HepG2 (cell line): Measurements from ENCODE around the gene ITIH1. TPM values are rescaled to one million over a fixed set of nuclear protein-coding genes. Genes with fewer than 3 reads are reported as not detected.

Experiments
- AGO1 ChIP-seq: fragments of 200-400 bp; formaldehyde crosslinking; IDR thresholded peaks from 2 replicates; pipeline ENCODE4 v1.6.1; 2017; ENCODE audit warnings: mild to moderate bottlenecking, low read depth, low read length, moderate library complexity; ENCODE audit not compliant: poor library complexity, severe bottlenecking
- CHD4 ChIP-seq: fragments of 200-600 bp; sonication (generic); IDR thresholded peaks from 2 replicates; pipeline ENCODE4 v1.7.0; 2017; ENCODE audit warnings: mild to moderate bottlenecking, low read length, borderline replicate concordance
- TBX3 ChIP-seq: fragments of 450-650 bp; IDR thresholded peaks from 2 replicates; pipeline ENCODE4 v1.6.1; 2017; ENCODE audit warnings: antibody characterized with exemption, mild to moderate bottlenecking, inconsistent platforms, borderline replicate concordance
- TEAD2 ChIP-seq: sonication (generic); formaldehyde crosslinking; IDR thresholded peaks from 2 replicates; pipeline ENCODE4 v1.9.0; 2021; ENCODE audit warnings: missing genetic modification reagents
- TOPORS ChIP-seq: sonication (generic); formaldehyde crosslinking; IDR thresholded peaks from 2 replicates; pipeline ENCODE4 v1.8.0; 2023; ENCODE audit warnings: mild to moderate bottlenecking, missing genetic modification reagents
- ZBTB7B ChIP-seq: sonication (generic); formaldehyde crosslinking; IDR thresholded peaks from 2 replicates; pipeline ENCODE4 v1.4.0; 2020; ENCODE audit warnings: missing genetic modification reagents
- ZFP41 ChIP-seq: sonication (generic); formaldehyde crosslinking; IDR thresholded peaks from 2 replicates; pipeline ENCODE4 v1.4.0; 2020; ENCODE audit warnings: mild to moderate bottlenecking, missing genetic modification reagents, borderline replicate concordance
- ZNF746 ChIP-seq: sonication (generic); formaldehyde crosslinking; IDR thresholded peaks from 2 replicates; pipeline ENCODE4 v1.8.0; 2022; ENCODE audit warnings: mild to moderate bottlenecking, missing genetic modification reagents
- polyA plus RNA-seq, 8 experiments: library from polyadenylated mRNA; depleted of rRNA in 3 of 8; stranded (reverse) in 7 of 8; unstranded in 1 of 8; fragments of >200 nt; fragmentation: Illumina TruSeq in 4 of 8; extraction: Trizol in 4 of 8; gene quantifications; 2 replicates each; pipeline versions ENCODE4 v1.2.1 to v1.2.3, GENCODE V29; 2011 to 2016; ENCODE audit warnings: low read depth in 4 of 8, missing spikeins in 1 of 8, mixed read lengths in 1 of 8; ENCODE audit not compliant: insufficient read depth in 1 of 8
- total RNA-seq, 5 experiments: library from RNA; depleted of rRNA; stranded (reverse); fragments of >200 nt; fragmentation: Illumina TruSeq; extraction: Trizol; gene quantifications; 2 replicates each; pipeline ENCODE4 v1.2.3, GENCODE V29; 2016; ENCODE audit warnings: low read depth in 1 of 5
- TF ChIP-seq, protein P1 (sequence below): sonication (generic); formaldehyde crosslinking; IDR thresholded peaks from 2 replicates; pipeline ENCODE4 v1.9.0; 2021; ENCODE audit warnings: mild to moderate bottlenecking, missing genetic modification reagents
- TF ChIP-seq, protein P2 (sequence below): sonication (generic); formaldehyde crosslinking; IDR thresholded peaks from 2 replicates; pipeline ENCODE4 v1.4.0; 2020; ENCODE audit warnings: mild to moderate bottlenecking, missing genetic modification reagents
- TF ChIP-seq, protein P3 (sequence below): sonication (generic); formaldehyde crosslinking; IDR thresholded peaks from 2 replicates; pipeline ENCODE4 v1.5.0; 2020; ENCODE audit warnings: missing genetic modification reagents

ITIH1 gene
- total and polyA plus RNA-seq, 2 of the 13 experiments (the other 11 are each of a cell fraction or from before 2014, with no cell fraction given), result 12.3 to 19.6 TPM

DNA sequence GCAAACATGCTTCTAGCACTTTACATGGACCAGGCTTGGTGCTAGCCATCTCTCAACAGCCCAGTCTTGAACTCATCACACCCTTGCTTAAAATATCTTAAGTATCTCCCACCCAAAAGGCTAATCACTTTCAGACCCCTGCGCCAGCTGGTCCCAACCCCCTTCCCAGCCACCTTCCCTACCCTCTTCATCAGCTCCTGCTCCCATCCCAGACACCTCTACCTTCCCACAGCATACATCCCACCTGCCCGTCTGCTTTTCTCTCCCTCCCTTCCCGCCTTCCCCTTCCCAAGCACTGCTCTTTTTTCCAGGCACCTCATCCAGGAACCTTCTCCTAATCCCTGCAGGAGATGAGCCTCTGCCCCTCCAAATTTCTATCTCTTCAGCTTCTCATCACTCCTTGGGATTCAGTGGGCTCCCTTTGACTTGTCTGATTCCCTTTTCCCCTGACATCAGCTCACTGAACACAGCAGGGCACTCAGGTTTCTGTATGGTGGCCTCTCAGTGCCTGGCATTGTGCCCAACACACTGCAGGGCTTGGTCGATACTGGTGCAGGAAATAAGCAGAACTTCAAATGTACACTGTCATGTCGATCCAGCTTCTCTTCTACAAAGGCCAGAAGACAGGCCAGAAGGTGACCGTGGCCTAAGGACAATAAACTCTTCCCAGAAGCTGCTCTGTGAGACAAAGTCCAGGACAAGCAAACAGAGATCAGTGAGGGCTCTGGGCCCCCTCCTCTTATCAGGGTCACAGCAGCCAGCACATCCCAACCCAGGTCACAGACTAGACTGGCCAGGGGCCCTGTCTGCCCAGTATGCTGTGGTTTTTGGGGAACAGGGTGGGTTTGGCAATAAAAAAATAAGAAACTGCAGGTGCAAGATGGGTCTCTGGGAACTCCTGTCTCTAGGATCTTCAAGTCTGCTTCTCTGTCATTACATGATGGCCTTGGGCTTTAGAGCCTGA is 2.2 kb upstream of the ITIH1 start (continued):
- TF ChIP-seq, protein P1, sequence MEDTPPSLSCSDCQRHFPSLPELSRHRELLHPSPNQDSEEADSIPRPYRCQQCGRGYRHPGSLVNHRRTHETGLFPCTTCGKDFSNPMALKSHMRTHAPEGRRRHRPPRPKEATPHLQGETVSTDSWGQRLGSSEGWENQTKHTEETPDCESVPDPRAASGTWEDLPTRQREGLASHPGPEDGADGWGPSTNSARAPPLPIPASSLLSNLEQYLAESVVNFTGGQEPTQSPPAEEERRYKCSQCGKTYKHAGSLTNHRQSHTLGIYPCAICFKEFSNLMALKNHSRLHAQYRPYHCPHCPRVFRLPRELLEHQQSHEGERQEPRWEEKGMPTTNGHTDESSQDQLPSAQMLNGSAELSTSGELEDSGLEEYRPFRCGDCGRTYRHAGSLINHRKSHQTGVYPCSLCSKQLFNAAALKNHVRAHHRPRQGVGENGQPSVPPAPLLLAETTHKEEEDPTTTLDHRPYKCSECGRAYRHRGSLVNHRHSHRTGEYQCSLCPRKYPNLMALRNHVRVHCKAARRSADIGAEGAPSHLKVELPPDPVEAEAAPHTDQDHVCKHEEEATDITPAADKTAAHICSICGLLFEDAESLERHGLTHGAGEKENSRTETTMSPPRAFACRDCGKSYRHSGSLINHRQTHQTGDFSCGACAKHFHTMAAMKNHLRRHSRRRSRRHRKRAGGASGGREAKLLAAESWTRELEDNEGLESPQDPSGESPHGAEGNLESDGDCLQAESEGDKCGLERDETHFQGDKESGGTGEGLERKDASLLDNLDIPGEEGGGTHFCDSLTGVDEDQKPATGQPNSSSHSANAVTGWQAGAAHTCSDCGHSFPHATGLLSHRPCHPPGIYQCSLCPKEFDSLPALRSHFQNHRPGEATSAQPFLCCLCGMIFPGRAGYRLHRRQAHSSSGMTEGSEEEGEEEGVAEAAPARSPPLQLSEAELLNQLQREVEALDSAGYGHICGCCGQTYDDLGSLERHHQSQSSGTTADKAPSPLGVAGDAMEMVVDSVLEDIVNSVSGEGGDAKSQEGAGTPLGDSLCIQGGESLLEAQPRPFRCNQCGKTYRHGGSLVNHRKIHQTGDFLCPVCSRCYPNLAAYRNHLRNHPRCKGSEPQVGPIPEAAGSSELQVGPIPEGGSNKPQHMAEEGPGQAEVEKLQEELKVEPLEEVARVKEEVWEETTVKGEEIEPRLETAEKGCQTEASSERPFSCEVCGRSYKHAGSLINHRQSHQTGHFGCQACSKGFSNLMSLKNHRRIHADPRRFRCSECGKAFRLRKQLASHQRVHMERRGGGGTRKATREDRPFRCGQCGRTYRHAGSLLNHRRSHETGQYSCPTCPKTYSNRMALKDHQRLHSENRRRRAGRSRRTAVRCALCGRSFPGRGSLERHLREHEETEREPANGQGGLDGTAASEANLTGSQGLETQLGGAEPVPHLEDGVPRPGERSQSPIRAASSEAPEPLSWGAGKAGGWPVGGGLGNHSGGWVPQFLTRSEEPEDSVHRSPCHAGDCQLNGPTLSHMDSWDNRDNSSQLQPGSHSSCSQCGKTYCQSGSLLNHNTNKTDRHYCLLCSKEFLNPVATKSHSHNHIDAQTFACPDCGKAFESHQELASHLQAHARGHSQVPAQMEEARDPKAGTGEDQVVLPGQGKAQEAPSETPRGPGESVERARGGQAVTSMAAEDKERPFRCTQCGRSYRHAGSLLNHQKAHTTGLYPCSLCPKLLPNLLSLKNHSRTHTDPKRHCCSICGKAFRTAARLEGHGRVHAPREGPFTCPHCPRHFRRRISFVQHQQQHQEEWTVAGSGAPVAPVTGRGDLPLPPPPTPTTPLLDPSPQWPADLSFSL (CRISPR knock-in tag), result no peak
- TF ChIP-seq, protein P2, sequence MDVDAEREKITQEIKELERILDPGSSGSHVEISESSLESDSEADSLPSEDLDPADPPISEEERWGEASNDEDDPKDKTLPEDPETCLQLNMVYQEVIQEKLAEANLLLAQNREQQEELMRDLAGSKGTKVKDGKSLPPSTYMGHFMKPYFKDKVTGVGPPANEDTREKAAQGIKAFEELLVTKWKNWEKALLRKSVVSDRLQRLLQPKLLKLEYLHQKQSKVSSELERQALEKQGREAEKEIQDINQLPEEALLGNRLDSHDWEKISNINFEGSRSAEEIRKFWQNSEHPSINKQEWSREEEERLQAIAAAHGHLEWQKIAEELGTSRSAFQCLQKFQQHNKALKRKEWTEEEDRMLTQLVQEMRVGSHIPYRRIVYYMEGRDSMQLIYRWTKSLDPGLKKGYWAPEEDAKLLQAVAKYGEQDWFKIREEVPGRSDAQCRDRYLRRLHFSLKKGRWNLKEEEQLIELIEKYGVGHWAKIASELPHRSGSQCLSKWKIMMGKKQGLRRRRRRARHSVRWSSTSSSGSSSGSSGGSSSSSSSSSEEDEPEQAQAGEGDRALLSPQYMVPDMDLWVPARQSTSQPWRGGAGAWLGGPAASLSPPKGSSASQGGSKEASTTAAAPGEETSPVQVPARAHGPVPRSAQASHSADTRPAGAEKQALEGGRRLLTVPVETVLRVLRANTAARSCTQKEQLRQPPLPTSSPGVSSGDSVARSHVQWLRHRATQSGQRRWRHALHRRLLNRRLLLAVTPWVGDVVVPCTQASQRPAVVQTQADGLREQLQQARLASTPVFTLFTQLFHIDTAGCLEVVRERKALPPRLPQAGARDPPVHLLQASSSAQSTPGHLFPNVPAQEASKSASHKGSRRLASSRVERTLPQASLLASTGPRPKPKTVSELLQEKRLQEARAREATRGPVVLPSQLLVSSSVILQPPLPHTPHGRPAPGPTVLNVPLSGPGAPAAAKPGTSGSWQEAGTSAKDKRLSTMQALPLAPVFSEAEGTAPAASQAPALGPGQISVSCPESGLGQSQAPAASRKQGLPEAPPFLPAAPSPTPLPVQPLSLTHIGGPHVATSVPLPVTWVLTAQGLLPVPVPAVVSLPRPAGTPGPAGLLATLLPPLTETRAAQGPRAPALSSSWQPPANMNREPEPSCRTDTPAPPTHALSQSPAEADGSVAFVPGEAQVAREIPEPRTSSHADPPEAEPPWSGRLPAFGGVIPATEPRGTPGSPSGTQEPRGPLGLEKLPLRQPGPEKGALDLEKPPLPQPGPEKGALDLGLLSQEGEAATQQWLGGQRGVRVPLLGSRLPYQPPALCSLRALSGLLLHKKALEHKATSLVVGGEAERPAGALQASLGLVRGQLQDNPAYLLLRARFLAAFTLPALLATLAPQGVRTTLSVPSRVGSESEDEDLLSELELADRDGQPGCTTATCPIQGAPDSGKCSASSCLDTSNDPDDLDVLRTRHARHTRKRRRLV (CRISPR knock-in tag), result no peak
- peak; percentile 81; the same call in 1 of the 2 replicates for TF ChIP-seq TOPORS (CRISPR knock-in tag)
- no peak for TF ChIP-seq ZFP41 (CRISPR knock-in tag)
- TF ChIP-seq ZNF746 (CRISPR knock-in tag), result peak; percentile 75; the same call in 1 of the 2 replicates
- no peak for TF ChIP-seq TEAD2
- TF ChIP-seq CHD4, result no peak; the same call in 1 of the 2 replicates
- TF ChIP-seq AGO1, result no peak
- TF ChIP-seq, protein P3, sequence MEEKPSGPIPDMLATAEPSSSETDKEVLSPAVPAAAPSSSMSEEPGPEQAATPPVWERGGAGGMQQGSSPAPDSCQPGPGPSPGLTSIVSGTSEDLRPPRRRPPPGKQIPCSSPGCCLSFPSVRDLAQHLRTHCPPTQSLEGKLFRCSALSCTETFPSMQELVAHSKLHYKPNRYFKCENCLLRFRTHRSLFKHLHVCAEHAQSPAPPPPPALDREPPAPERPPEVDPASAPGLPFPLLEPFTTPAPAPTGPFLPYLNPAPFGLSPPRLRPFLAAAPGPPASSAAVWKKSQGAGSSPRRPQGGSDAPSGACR (CRISPR knock-in tag), result peak; percentile 20; the same call in 1 of the 2 replicates
- peak; percentile 89 for TF ChIP-seq ZBTB7B (CRISPR knock-in tag)
- TF ChIP-seq TBX3, result no peak
